NCI-H2196 treated with DMSO at 0.1 percent for 48 hours (cell line): ENCODE data around the gene ADIPOR2.
"Not testable (repeated sequence)": the region's sequence is repeated elsewhere in the genome, so short reads cannot be mapped to it uniquely, and the experiment has no call there.

ENCODE experiments used
- DNase-seq: peaks from one replicate; lab custom pipeline; 2025; ENCODE audit not compliant: unreplicated experiment; lab: John Stamatoyannopoulos, UW

The ADIPOR2 gene

DNA sequence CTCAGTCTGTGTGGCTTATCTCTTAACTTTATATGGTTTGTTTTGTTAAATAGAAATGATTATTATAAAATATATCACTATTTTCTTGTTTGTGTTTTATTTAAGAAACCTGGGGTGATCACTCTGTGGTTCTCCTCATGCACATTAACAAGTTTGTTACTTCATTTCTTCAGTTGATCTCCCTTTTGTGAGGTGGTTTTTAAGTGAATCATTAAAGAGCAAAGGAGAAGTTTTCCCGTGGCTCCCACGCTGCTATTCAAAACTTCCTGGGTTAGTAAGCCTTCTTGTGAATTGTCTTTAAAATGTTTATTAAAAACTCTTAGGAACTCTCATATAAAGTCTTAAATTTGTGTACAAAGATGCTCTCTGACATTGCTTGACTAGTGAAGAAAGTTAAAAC is 11.8 kb downstream of the ADIPOR2 start:
- no peak for DNase-seq

DNA sequence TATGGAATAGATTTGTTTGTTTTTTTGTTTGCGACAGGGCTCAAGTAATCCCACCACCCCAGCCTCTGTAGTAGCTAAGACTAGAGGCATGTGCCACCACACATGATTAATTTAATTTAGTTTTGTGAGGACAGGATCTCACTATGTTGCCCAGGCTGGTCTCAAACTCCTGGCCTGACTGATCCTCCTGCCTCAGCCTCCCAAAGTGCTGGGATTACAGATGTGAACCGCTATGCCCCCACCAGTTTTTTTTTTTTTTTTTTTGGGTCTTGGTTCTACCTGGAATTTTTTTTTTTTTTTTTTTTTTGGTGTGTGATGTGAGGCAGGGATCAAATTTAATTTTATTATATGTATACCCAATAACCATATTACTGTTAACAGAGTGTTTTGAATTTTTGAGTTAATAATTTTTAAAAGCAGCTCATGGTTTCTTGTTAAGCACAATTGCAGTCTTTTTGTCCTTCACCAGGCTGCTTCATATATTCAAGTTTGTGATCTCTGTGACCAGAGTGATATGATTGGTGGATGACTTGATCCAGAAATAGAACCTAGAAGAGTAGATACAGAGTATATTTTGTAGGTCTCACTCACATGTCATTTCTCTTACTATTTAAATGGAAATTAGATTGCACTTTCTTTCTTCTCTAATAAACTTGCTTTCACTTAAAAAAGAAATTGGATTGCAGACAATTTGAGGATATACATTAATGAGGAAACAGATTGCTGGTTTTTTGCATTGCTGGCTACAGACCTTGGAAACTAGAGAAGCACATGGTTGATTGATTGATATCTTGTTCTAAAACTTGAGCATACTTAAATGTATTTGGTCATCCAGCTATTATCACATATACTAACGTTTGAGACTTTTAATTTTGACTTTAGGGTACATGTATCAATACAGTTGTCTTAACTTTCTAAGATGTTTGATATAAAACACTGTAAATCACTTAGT is 13.2 kb downstream of the ADIPOR2 start:
- no peak for DNase-seq

DNA sequence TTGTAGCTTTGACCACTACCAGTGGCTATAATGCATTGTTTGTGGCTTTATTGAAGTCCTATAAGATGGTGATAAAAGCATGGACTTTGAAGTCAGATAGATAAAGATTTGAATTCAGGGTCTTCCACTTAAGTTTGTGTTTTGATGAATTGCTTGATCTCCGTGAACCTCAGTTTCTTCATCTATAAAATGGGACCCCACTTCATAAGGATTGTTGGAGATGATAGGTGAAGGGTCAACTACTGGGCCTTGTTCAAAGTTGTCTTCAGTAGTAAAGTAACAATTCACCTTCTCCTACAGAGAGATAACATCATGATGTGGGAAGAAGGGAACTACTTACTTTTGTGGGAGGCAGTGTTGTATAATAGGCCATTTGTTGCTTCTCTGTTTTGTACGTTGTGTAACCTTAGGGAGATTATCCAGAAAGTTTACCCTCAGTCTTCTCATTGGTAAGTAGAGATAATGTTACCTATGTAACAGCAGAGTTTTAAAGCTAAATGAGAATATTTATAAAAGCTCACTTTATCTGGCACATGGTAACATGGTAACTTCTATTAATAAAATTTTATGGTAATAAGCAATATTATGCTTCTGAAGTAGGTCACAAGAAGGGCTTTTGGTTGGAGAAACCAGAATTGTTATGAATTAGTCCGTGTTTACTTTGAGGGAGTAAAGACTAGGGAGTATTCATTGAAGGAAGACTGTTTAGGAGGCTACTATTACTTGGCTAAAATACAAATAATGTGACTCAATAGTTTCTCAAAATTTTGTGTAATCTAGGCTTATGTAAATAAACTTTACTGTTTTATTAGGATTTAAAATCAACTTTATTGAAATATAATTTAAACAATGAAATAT is 15.1 kb downstream of the ADIPOR2 start:
- no peak for DNase-seq

DNA sequence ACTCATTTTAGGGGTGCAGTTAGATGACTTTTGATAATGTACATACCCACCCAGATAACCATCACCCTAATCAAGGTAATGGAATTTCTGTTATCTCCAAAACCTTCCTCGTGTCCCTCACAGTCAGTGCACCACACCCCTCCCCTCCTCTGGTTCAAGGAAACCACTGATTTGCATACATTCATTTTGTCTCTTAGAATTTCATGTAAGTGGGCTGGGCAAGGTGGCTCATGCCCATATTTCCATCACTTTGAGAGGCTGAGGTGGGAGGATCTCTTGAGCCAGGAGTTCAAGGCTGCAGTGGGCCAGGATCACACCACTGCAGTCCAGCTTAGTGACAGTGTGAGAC is 15.7 kb downstream of the ADIPOR2 start:
- DNase-seq = no peak

DNA sequence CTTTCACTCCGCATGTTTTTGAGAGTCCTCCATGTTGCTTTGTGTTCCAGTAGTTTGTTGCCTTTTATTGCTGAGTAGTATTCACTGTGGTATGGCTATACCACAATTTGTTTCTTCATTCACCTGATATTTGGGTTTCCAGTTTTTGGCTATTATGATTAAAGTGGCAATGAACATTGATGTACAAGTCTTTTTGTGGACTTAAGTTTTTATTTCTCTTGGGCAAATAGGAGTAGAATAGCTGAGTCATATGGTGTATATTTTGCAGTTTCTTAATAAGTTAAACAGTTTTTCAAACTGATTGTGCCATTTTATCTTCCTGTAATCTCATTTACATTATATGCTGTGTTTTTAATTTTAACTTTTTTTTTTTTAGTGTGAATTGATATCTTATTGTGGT is 16.2 kb downstream of the ADIPOR2 start:
- no peak for DNase-seq

DNA sequence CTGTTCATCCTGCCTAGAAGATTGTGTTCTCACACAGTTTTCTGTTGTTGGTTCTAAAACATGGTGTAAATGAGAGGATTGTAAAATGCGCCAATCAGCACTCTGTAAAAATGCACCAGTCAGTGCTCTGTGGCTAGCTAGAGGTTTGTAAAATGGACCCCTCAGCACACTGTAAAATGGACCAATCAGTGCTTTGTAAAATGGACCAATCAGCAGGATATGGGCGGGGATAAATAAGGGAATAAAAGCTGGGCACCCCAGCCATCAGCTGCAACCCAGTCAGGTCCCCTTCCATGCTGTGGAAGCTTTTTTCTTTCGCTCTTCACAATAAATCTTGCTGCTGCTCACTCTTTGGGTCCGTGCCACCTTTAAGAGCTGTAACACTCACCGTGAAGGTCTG is 19.1 kb downstream of the ADIPOR2 start:
- DNase-seq = not testable (repeated sequence)

DNA sequence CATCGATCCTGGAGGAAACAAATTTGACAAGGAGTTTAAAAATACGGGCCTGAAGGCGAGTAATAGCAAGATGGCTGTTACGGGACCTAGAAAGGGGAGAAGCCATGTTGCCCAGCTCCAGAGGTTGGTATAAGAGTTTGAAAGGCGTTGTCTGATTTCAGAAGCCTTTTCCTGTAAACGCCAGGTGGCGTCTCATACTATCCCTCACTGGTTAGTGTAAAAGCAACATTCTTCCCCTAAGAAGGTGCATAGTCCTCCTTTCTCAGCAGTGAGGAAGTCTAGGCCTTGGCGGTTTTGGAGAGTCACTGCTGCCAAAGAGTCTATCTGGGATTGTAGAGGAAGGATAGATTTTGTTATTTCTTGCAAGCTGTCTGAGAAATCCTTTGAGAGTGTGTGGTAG is 20.0 kb downstream of the ADIPOR2 start:
- DNase-seq = not testable (repeated sequence)

DNA sequence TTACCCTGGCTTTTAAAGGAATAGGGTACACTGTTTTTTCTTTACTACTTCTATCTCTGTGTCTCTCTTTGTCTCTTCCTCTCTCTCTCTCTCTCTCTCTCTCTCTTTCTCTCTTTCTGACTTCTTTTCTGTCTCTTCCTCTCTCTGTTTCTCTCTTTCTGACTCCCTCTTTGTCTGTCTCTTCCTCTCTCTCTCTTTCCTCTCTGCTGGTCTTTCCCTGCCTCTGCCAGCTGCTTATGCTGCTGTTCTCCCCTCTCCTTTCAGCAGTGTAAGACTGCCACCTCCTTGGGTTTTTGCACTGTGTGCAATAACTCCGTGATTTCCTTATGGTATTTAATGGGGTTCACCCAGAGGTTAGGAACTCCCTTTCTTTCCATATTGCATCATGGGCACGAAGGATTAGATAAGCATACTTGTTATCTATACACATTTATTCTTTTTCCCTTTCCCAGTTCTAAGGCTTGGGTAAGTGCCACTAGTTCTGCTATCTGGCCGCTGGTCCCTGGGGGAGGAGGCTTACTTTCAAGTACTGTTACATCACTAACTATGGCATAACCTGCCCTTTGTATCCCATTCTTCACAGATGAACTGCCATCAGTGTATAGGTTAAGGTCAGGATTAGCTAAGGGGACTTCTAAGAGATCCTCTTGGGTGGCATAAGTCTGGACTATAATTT is 20.8 kb downstream of the ADIPOR2 start:
- DNase-seq = not testable (repeated sequence)

DNA sequence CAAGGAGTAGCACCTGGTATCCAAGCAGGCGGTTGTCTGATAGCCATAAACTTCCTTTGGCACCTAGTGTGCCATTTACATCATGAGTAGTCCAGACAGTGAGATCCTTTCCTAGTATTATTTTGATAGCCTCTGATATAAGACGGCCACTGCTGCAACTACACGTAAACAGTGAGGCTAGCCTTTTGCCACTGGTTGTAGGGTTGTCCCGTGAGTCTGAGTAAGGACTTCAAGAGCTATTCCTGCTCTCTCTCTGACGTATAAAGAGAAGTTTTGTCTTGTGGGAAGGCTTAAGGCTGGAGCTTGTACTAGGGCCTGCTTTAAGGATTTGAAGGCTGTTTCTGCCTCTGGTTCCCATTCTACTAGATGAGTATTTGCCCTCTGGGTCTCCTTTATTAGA is 21.4 kb downstream of the ADIPOR2 start:
- not testable (repeated sequence) for DNase-seq

DNA sequence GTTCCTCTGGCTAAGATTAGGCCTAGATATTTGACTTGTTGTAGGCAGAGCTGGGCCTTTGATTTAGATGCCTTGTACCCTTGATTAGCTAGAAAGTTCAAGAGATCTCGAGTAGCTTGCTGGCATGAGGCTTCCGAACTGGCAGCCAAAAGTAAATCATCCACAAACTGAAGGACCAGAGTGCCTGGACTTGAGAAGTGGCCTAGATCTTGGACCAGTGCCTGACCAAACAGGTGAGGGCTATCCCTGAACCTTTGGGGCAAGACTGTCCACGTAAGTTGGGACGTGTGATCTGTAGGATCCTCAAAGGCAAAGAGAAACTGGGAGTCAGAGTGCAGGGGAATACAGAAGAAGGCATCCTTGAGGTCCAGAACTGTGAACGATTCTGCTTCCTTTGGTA is 22.0 kb downstream of the ADIPOR2 start:
- not testable (repeated sequence) for DNase-seq

DNA sequence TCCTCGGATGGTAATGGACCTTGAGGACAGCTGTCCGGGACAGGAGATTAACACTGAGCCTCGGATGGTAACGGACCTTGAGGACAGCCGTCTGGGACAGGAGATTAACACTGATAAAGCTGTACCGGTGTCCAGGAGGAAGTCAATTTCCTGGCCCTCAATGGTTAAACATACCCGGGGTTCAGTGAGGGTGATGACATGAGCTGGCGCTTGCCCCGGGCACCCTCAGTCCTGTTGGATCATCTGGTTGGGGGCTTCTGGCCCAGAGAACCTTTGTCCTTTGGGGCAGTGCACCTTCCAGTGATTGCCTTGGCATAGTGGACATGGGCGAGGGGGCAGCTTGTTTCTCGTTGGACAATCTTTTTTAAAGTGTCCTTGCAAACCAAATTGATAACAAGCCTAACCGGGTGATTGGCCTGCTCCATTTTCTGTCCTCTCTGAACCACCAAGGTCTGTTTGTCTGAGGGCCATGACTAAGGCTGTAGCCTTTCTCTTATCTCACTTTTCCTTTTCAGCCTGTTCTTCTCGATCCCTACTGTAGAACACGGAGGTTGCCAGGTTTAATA is 23.0 kb downstream of the ADIPOR2 start:
- not testable (repeated sequence) for DNase-seq

DNA sequence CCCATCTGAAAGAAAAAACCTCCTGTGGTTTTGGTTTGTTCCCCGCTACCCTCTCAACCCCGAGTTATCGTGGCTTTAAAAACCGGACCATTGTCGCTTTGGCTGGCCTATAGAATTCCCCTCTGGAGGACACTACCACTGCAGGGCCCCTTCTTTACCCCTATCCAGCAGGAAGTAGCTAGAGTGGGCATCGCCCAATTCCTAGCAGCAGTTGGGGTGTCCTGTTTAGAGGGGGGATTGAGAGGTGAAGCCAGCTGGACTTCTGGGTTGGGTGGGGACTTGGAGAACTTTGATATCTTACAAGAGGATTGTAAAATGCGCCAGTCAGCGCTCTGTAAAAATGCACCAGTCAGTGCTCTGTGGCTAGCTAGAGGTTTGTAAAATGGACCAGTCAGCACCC is 24.6 kb downstream of the ADIPOR2 start:
- DNase-seq = not testable (repeated sequence)

DNA sequence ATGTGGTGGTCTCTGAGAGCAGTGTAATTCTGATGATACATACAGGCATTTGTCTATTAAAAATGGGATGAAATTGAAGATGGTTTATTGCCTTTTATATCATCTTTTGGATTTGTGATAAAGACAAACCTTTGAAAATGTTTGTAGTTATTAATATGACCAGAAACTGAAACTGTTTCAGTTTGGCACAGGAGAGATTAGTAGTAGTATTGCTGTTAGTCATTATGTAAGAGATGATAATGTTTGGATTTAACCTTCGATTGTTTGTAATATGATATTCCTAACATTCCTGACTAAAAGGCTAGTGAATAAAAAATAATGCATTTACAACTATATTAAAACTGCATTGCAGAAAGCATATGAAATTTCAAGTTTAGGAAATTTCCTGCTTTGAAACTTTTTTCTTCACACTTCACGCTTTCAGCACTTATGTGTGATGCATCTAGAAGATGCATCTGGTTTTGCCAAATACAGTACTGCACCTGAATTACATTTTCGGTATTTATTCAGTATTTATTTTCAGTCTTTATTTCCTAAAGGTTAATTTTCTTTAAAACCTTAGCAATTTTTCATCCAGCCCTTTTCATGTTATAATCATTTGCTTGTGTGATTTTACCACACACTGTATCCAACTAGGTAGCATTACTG is 25.5 kb downstream of the ADIPOR2 start:
- no peak for DNase-seq

DNA sequence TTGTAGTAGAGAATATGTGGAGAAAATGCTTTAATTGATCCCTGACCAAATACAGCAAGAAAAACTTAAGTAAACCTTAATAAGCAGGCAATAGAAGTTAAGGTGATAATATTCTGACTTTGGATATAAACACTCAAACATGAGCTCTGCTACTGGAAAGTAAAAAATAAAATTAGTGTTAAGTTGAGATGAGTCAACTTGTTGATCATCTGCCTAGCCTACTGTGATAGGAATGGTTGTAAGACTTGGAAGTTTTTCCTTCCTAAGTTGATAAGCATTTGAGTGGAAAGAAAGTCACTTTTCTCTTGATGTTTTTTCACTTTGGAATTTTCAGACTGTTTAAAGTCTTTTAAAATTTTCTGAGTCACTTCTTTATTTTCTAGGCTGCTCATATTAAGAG is 26.0 kb downstream of the ADIPOR2 start:
- no peak for DNase-seq

DNA sequence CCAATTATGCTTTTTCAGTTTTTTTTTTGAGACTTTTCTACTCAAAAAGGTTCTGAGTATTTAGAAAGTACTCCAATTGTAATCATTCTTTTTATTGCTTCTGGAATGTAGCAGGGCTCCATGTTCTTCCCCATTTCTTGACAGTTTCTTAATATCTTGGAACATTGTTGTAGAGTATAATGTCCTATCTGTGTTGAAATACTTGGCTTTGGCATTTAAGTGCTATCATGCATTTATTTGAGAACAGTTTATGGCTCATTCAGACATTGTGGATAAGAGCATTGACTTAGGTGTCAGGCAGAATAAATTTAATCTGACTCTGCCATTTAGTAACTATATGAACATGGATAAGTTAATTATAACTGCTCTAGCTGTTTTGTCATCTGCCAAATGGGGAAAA is 28.3 kb downstream of the ADIPOR2 start:
- DNase-seq = no peak

DNA sequence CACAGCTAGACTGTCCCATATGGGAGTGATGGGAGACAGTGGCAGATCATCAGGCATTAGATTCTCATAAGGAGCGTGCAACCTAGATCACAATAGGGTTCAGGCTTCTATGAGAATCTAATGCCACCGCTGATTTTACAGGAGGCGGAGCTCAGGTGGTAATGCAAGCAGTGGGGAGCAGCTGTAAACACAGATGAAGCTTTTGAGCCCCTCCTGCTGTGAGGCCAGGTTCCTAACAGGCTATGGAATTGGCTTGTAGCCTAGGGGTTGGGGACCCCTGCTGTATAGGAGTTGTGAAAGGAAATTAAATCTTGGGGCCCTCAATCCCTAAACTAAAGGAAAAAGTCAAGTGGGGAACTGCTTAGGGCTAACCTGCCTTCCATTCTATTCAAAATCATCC is 29.6 kb downstream of the ADIPOR2 start:
- no peak for DNase-seq

DNA sequence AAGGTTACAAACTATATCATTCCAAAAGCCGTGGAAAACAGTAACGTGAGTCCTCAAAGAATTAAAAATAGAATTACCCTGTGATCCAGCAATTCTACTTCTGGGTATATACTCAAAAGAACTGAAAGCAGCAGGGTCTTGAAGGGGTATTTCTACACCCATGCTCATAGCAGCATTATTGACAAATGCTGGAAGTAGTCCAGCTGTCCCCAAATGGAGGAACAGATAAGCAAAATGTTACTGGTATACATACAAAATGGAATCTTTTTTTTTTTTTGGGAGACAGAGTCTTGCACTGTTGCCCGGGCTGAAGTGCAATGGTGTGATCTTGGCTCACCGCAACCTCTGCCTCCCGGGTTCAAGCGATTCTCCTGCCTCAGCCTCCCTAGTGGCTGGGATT is 32.9 kb downstream of the ADIPOR2 start:
- DNase-seq = no peak

DNA sequence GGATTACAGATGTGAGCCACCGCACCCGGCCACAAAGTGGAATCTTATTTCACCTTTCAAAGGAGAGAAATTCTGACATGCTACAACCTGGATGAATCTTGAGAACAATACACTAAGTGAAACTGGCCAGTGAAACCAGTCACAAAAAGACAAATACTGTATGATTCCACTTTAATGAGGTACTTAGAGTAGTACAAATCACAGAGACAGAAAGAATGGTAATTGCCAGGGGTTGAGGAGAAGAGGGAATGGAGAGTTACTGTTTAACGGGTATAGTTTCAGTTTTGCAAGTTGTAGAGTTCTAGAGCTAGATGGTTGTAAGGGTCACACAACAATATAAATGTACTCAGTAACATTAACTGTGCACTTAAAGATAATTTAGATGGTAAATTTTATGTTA is 33.4 kb downstream of the ADIPOR2 start:
- DNase-seq = no peak

DNA sequence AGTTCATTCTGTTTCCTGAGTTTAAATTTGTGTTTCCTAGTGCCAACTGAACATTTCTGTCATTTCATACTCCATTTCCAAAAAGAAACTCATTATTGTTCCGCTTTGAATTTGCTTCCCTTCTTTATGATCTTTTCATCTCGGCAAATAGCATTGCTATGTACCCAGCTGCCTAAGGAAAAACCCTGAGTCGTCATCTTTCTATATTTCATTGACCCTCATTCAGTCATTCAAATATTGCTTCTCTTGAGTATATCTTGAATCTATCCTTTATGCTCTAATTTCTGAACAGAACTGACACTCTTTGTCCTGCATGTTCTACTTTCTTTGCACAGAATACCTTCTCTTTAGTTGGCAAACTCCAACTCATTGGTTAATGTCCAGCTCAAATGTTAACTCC is 35.9 kb downstream of the ADIPOR2 start:
- DNase-seq = no peak

DNA sequence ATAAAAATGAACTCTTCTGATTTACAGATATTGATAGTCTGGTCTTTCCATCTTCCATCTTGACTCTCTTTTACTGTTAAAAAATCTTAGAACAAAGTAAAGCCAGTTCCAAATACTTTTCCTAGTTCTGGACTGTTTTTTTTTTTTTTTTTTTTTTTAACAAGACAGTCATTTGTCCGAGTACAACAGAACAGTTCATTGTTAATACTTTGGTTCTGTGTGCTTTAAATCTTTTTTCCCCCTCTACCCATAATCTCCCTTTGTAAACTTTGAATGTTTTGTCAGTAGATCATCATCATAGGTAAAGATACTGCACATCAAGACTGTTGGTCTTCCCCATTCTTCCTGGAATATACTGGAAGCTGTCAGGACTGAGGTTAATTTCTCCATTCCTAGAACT is 38.0 kb downstream of the ADIPOR2 start:
- DNase-seq = no peak
